ENCODE measurements around the gene SMARCB1. TPM values are rescaled to one million over a fixed set of nuclear protein-coding genes. Genes with fewer than 3 reads are reported as not detected.

Gene SMARCB1
- total RNA-seq, 1 experiment from 2014 or later, result 136 TPM

GRCh38 chr22:23835484-23836144 is 48.8 kb downstream of the SMARCB1 start:
- Histone ChIP-seq H3K14ac (ENCODE audit: insufficient read depth, low read length) (no peak overlapping the region), H2BK5ac (ENCODE audit: insufficient read length, low read length) (no peak overlapping the region), H4K91ac (ENCODE audit: insufficient read length, low read depth, low read length) (no peak overlapping the region), H4K8ac (replicated peaks; ENCODE audit: insufficient read length, low read depth, low read length) (no peak overlapping the region), H2AK5ac (ENCODE audit: insufficient read length, low read length) (no peak overlapping the region), H3K56ac (ENCODE audit: insufficient read length, low read depth, low read length) (no peak overlapping the region), H3K23me2 (ENCODE audit: insufficient read length, low read depth, low read length, poor library complexity, severe bottlenecking) (peaks cover 6% of the 10 kb centered on the region), H2BK20ac (ENCODE audit: low read depth, low read length, poor library complexity, severe bottlenecking) (no peak overlapping the region), H3K4ac (ENCODE audit: low read depth, low read length) (no peak overlapping the region), H3T11ph (ENCODE audit: low read length) (no peak overlapping the region), H2BK12ac (ENCODE audit: insufficient read length, low read depth, low read length) (no peak overlapping the region), H2AFZ (ENCODE audit: low read length) (no peak overlapping the region), H3K79me1 (ENCODE audit: insufficient read depth, low read depth, low read length, poor library complexity, severe bottlenecking) (no peaks in the 10 kb centered on the region), H3K27ac (ENCODE audit: insufficient read length, low read depth, low read length) (no peak overlapping the region), H3K79me2 (ENCODE audit: insufficient read depth, low read length) (no peaks in the 10 kb centered on the region), H2BK120ac (ENCODE audit: low read depth, low read length, poor library complexity, severe bottlenecking) (no peak overlapping the region), H3K18ac (ENCODE audit: insufficient read length, low read depth, low read length) (no peak overlapping the region), H4K5ac (ENCODE audit: insufficient read length, low read depth, low read length) (no peak overlapping the region), H2BK15ac (ENCODE audit: low read depth, low read length) (no peak overlapping the region), H3K4me2 (ENCODE audit: insufficient read depth, insufficient read length, low read length) (no peak overlapping the region), H3K27me3 (ENCODE audit: insufficient read depth, low read length) (no peaks in the 10 kb centered on the region; the same call in 1 of the 2 replicates), H4K20me1 (ENCODE audit: control insufficient read depth, insufficient read depth, insufficient read length) (no peaks in the 10 kb centered on the region), H3K4me1 (ENCODE audit: insufficient read depth, low read length) (no peaks in the 10 kb centered on the region; the same call in 1 of the 2 replicates), H3K9ac (ENCODE audit: extremely low read depth, insufficient read length, low read length) (no peak overlapping the region), H3K23ac (ENCODE audit: insufficient read length, low read depth, low read length) (no peak overlapping the region), H3K9me3 (ENCODE audit: control insufficient read depth, low read depth, low read length) (no peaks in the 10 kb centered on the region)
- H3K4me3 Mint-ChIP-seq, result no peak overlapping the region
- TF ChIP-seq CTCF (conservative IDR thresholded peaks at IDR 0.05), result no peak
- H3K36me3 Mint-ChIP-seq (ENCODE audit: insufficient read depth in 1 of 3, low read depth in 3 of 3), result peaks cover 8 to 20% (median 18%) of the 10 kb centered on the region in 3 experiments; a peak in 6 of 7 replicates
- peaks cover 0 to 3% of the 10 kb centered on the region in 2 experiments; a peak in 1 of 5 replicates for H3K9me3 Mint-ChIP-seq
- no peak overlapping the region for H3K27ac Mint-ChIP-seq
- WGBS (ENCODE audit: extremely low coverage, insufficient read length, low lambda C conversion rate), result no CpG with 5 or more reads among the region's 11 CpGs
- H3K27me3 Mint-ChIP-seq (ENCODE audit: low read depth), result peaks cover 14% of the 10 kb centered on the region
- DNase-seq, result no peak
- peaks cover 14 to 21% of the 10 kb centered on the region in 2 experiments for H3K4me1 Mint-ChIP-seq
